ENCODE results near the gene SCAMP5. TPM values are rescaled to one million over a fixed set of nuclear protein-coding genes. Genes with fewer than 3 reads are reported as not detected.

The SCAMP5 gene
- total RNA-seq, 1 donor from 2014 or later, result 16.4 TPM

DNA sequence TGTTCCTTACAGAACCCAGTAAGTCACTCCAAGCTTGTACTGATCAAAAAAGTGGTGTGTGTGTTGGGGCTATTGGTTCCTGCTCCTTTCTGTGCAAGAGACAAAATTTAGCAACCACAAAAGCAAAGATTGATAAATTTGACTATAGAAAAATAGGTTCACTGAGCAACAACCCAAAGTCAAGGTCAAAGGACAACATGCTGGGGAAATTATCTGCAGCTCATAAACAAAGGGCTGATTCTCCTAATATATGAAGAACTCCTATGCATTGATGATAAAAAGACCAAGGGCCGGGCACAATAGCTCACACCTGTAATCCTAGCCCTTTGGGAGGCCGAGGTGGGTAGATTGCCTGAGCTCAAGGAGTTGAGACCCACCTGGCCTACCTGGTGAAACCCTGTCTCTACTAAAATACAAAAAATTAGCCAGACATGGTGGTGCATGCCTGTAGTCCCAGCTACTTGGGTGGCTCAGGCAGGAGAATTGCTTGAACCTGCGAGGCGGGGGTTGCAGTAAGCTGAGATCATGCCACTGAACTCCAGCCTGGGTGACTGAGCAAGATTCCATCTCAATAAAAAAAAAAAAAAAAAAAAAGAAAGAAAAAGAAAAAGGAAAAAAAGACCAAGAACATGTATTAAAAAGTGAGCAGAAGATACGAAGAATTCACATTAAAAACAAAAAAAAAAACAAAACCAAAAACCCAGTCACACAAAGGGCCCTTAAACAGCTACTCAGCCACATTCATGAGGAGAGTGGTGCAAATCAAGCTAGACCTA lies 57.8 kb downstream of the SCAMP5 start:
- H3K27ac ChIP-seq, result peak overlapping the region; percentile 63
- H3K27me3 ChIP-seq, result no peaks in the 10 kb centered on the region
- peaks cover 4% of the 10 kb centered on the region for H3K4me1 Mint-ChIP-seq
- peaks cover 9% of the 10 kb centered on the region for H3K36me3 Mint-ChIP-seq
- no peak overlapping the region for H2AFZ ChIP-seq (replicated peaks)
- H3K79me2 ChIP-seq (ENCODE audit: low read depth), result no peaks in the 10 kb centered on the region
- H3K27me3 Mint-ChIP-seq (ENCODE audit: insufficient read depth, low read depth), result peaks cover 2% of the 10 kb centered on the region
- DNase-seq (ENCODE audit: low spot score), result no peak
- no peaks in the 10 kb centered on the region for H3K36me3 ChIP-seq
- H3K9me3 Mint-ChIP-seq, result no peaks in the 10 kb centered on the region
- H3F3A ChIP-seq (ENCODE audit: low read depth), result no peaks in the 10 kb centered on the region
- TF ChIP-seq EZH2 (IDR thresholded peaks at IDR 0.05), result no peak
- TF ChIP-seq, protein P1, sequence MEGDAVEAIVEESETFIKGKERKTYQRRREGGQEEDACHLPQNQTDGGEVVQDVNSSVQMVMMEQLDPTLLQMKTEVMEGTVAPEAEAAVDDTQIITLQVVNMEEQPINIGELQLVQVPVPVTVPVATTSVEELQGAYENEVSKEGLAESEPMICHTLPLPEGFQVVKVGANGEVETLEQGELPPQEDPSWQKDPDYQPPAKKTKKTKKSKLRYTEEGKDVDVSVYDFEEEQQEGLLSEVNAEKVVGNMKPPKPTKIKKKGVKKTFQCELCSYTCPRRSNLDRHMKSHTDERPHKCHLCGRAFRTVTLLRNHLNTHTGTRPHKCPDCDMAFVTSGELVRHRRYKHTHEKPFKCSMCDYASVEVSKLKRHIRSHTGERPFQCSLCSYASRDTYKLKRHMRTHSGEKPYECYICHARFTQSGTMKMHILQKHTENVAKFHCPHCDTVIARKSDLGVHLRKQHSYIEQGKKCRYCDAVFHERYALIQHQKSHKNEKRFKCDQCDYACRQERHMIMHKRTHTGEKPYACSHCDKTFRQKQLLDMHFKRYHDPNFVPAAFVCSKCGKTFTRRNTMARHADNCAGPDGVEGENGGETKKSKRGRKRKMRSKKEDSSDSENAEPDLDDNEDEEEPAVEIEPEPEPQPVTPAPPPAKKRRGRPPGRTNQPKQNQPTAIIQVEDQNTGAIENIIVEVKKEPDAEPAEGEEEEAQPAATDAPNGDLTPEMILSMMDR (IDR thresholded peaks at IDR 0.05), result no peak
- no peak for TF ChIP-seq EZH2phosphoT487 (IDR thresholded peaks at IDR 0.05)
- no peak overlapping the region for H3K9ac ChIP-seq
- no peaks in the 10 kb centered on the region for H3K9me3 ChIP-seq (ENCODE audit: low read depth)
- no peak overlapping the region for H3K27ac Mint-ChIP-seq
- no peak overlapping the region for H3K4me2 ChIP-seq
- H3K4me1 ChIP-seq, result no peaks in the 10 kb centered on the region
- H4K20me1 ChIP-seq (ENCODE audit: low read depth), result no peaks in the 10 kb centered on the region
- no peak overlapping the region for H3K4me3 Mint-ChIP-seq
- no peak overlapping the region for H3K4me3 ChIP-seq

DNA sequence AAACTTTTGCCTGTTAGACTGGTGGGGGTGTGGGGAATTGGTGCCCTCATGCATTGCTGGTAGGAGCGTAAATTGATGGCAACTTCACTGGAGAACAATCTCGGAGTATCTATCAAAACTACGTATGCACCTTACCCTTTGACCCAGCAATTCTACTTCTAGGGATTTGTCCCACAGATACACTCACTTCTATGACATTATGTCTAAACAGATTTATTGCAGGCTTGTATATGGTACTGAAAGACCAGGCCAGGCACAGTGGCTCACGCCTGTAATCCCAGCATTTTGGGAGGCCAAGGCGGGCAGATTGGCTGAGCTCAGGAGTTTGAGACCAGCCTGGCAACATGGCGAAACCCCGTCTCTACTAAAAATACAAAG lies 58.4 kb downstream of the SCAMP5 start:
- peaks cover 2% of the 10 kb centered on the region for H3K27me3 Mint-ChIP-seq (ENCODE audit: insufficient read depth, low read depth)
- Histone ChIP-seq H3K4me3 (no peak overlapping the region), H3K9me3 (ENCODE audit: low read depth) (no peaks in the 10 kb centered on the region), H2AFZ (replicated peaks) (no peak overlapping the region), H3K9ac (no peak overlapping the region), H3K36me3 (no peaks in the 10 kb centered on the region), H3F3A (ENCODE audit: low read depth) (no peaks in the 10 kb centered on the region), H3K79me2 (ENCODE audit: low read depth) (no peaks in the 10 kb centered on the region), H3K4me2 (no peak overlapping the region), H3K27ac (peak overlapping the region; percentile 63), H3K4me1 (no peaks in the 10 kb centered on the region), H3K27me3 (no peaks in the 10 kb centered on the region), H4K20me1 (ENCODE audit: low read depth) (no peaks in the 10 kb centered on the region)
- H3K27ac Mint-ChIP-seq, result no peak overlapping the region
- DNase-seq (ENCODE audit: low spot score), result no peak
- H3K4me1 Mint-ChIP-seq, result peaks cover 6% of the 10 kb centered on the region
- no peaks in the 10 kb centered on the region for H3K9me3 Mint-ChIP-seq
- no peak for TF ChIP-seq EZH2 (IDR thresholded peaks at IDR 0.05)
- TF ChIP-seq, protein P1 (IDR thresholded peaks at IDR 0.05), result no peak
- TF ChIP-seq EZH2phosphoT487 (IDR thresholded peaks at IDR 0.05), result no peak
- H3K4me3 Mint-ChIP-seq, result no peak overlapping the region
- peaks cover 10% of the 10 kb centered on the region for H3K36me3 Mint-ChIP-seq

DNA sequence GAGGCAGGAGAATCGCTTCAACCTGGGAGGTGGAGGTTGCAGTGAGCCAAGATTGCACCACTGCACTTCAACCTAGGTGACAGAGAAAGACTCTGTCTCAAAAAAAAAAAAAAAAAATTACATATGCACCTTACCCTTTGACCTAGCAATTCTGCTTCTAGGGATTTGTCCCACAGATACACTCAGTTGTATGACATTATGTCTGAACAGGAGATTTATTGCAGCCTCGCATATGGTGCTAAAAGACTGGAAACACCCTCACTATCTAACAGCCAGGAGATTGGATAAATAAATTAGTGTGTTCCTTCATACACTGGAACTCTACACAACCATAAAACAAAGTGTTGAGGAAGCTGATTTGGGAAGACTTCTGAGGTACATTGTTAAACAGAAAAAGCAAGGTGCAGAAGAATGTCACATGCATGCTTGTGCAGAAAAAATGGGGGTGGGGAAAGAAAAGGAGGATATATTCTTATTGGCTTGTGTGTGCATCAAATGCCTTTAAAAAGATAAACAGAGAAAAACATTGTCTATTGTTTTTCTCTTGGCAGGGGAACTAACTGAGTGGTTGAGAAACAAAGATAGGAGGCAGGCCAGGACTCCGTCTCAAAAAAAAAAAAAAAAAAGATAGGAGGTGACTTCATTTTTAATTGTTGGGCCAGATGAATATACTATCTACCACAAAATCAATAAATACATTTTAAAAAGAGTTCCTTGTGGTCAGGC lies 59.0 kb downstream of the SCAMP5 start:
- Histone ChIP-seq H4K20me1 (ENCODE audit: low read depth) (no peaks in the 10 kb centered on the region), H3F3A (ENCODE audit: low read depth) (no peaks in the 10 kb centered on the region)

More for the DNA sequence above, 59.0 kb downstream of the SCAMP5 start:
- H3K4me3 Mint-ChIP-seq, result no peak overlapping the region
- no peak overlapping the region for H2AFZ ChIP-seq (replicated peaks)
- H3K27me3 ChIP-seq, result no peaks in the 10 kb centered on the region
- no peaks in the 10 kb centered on the region for H3K79me2 ChIP-seq (ENCODE audit: low read depth)
- no peak overlapping the region for H3K4me3 ChIP-seq
- TF ChIP-seq EZH2 (IDR thresholded peaks at IDR 0.05), result no peak
- TF ChIP-seq EZH2phosphoT487 (IDR thresholded peaks at IDR 0.05), result no peak
- H3K4me1 Mint-ChIP-seq, result peaks cover 6% of the 10 kb centered on the region
- H3K27ac ChIP-seq, result no peak overlapping the region
- H3K9me3 ChIP-seq (ENCODE audit: low read depth), result no peaks in the 10 kb centered on the region
- no peaks in the 10 kb centered on the region for H3K4me1 ChIP-seq
- no peaks in the 10 kb centered on the region for H3K36me3 ChIP-seq
- H3K9me3 Mint-ChIP-seq, result no peaks in the 10 kb centered on the region
- peaks cover 2% of the 10 kb centered on the region for H3K27me3 Mint-ChIP-seq (ENCODE audit: insufficient read depth, low read depth)
- no peak overlapping the region for H3K9ac ChIP-seq
- H3K36me3 Mint-ChIP-seq, result peaks cover 10% of the 10 kb centered on the region
- no peak overlapping the region for H3K4me2 ChIP-seq
- no peak for DNase-seq (ENCODE audit: low spot score)
- H3K27ac Mint-ChIP-seq, result no peak overlapping the region
